ENCODE results near the gene DPP6.
"Not testable (repeated sequence)": the region's sequence is repeated elsewhere in the genome, so short reads cannot be mapped to it uniquely, and the experiment has no call there.

DPP6 gene

GRCh38 chr7:154934353-154934952 lies 882.3 kb downstream of the DPP6 start:
- not testable (repeated sequence) for DNase-seq (ENCODE audit: low read depth)

- DNase-seq (ENCODE audit: low read depth): no peak
Measured at GRCh38 chr7:154937837-154938236, 885.6 kb downstream of the DPP6 start.

- DNase-seq (ENCODE audit: low read depth): no peak
Measured at GRCh38 chr7:154942691-154943090, 890.5 kb downstream of the DPP6 start.

All from iris pigment epithelial cell (primary cell).